ENCODE data around the gene AOX1. TPM values are rescaled to one million over a fixed set of nuclear protein-coding genes. Genes with fewer than 3 reads are reported as not detected.

Gene AOX1
- total RNA-seq, 1 donor from 2014 or later: 24.3 TPM

GRCh38 chr2:200662727-200663126 lies 76.9 kb downstream of the AOX1 start:
- intact Hi-C loops (cut with DNase I): no loop called here
- Histone ChIP-seq H3K36me3 (no peaks in the 10 kb centered on the region), H3K9me3 (no peaks in the 10 kb centered on the region), H3K4me3 (no peak overlapping the region), H3K27me3 (no peaks in the 10 kb centered on the region), H3K27ac (no peak overlapping the region), H3K4me1 (no peaks in the 10 kb centered on the region)
- TF ChIP-seq CTCF (IDR thresholded peaks at IDR 0.05): no peak
- ATAC-seq: no peak
- DNase-seq: no peak

- Histone ChIP-seq H3K36me3 (no peaks in the 10 kb centered on the region), H3K4me3 (no peak overlapping the region), H3K27ac (no peak overlapping the region), H3K9me3 (no peaks in the 10 kb centered on the region), H3K4me1 (no peaks in the 10 kb centered on the region), H3K27me3 (no peaks in the 10 kb centered on the region)
- TF ChIP-seq CTCF (IDR thresholded peaks at IDR 0.05): no peak
- intact Hi-C loops (cut with DNase I): no loop called here
- ATAC-seq: no peak
- no peak for DNase-seq
These were observed 79.1 kb downstream of the AOX1 start for GRCh38 chr2:200664770-200665494.

GRCh38 chr2:200665626-200666453 lies 80.0 kb downstream of the AOX1 start:
- TF ChIP-seq CTCF (IDR thresholded peaks at IDR 0.05): no peak
- H3K4me3 ChIP-seq: no peak overlapping the region
- no peaks in the 10 kb centered on the region for H3K36me3 ChIP-seq
- H3K27me3 ChIP-seq: no peaks in the 10 kb centered on the region
- DNase-seq (no peak), ATAC-seq (no peak)
- no peak overlapping the region for H3K27ac ChIP-seq
- H3K4me1 ChIP-seq: no peaks in the 10 kb centered on the region
- no peaks in the 10 kb centered on the region for H3K9me3 ChIP-seq
- intact Hi-C loops (cut with DNase I): no loop called here

- intact Hi-C loops (cut with DNase I): no loop called here
- TF ChIP-seq CTCF (IDR thresholded peaks at IDR 0.05): no peak
- no peaks in the 10 kb centered on the region for H3K9me3 ChIP-seq
- H3K27ac ChIP-seq: no peak overlapping the region
- ATAC-seq (no peak), DNase-seq (no peak)
- no peak overlapping the region for H3K4me3 ChIP-seq
- no peaks in the 10 kb centered on the region for H3K36me3 ChIP-seq
- H3K27me3 ChIP-seq: no peaks in the 10 kb centered on the region
- no peaks in the 10 kb centered on the region for H3K4me1 ChIP-seq
These were observed 81.6 kb downstream of the AOX1 start for GRCh38 chr2:200667413-200667812.

- H3K27ac ChIP-seq: no peak overlapping the region
These were observed 82.7 kb downstream of the AOX1 start for GRCh38 chr2:200668478-200668877.

More at GRCh38 chr2:200668478-200668877, 82.7 kb downstream of the AOX1 start:
- intact Hi-C loops (cut with DNase I): no loop called here
- no peak for TF ChIP-seq CTCF (IDR thresholded peaks at IDR 0.05)
- H3K36me3 ChIP-seq: no peaks in the 10 kb centered on the region
- ATAC-seq: no peak
- H3K9me3 ChIP-seq: no peaks in the 10 kb centered on the region
- H3K4me3 ChIP-seq: no peak overlapping the region
- no peaks in the 10 kb centered on the region for H3K4me1 ChIP-seq
- H3K27me3 ChIP-seq: no peaks in the 10 kb centered on the region
- no peak for DNase-seq
